Stimulated activated CD4-positive, alpha-beta T cell treated with anti-CD3 and anti-CD28 coated beads, Interleukin-4, amount 100 ng/mL, for 24 hours (primary cell): Measurements from ENCODE around the gene TMEM26.

Source experiments
- DNase-seq: peaks from one replicate; pipeline ENCODE4 v3.0.0-alpha.2; 2020

The TMEM26 gene

GRCh38 chr10:61458031-61458430 is 4.8 kb upstream of the TMEM26 start:
- DNase-seq: no peak

GRCh38 chr10:61456095-61456789 is 3.1 kb upstream of the TMEM26 start:
- no peak for DNase-seq

- DNase-seq: no peak
Observed at GRCh38 chr10:61455656-61456055, 2.5 kb upstream of the TMEM26 start.

- DNase-seq: no peak
Observed at GRCh38 chr10:61454541-61454940, 1.4 kb upstream of the TMEM26 start.

- no peak for DNase-seq
Observed at GRCh38 chr10:61452151-61452651, 980 bp downstream of the TMEM26 start.

- no peak for DNase-seq
Observed at GRCh38 chr10:61451357-61451756, 1.8 kb downstream of the TMEM26 start.

- no peak for DNase-seq
Observed at GRCh38 chr10:61448841-61449600, 4.2 kb downstream of the TMEM26 start.

GRCh38 chr10:61448091-61448490 is 5.1 kb downstream of the TMEM26 start:
- no peak for DNase-seq

GRCh38 chr10:61439058-61439609 is 14.0 kb downstream of the TMEM26 start:
- no peak for DNase-seq

GRCh38 chr10:61438141-61438988 is 14.8 kb downstream of the TMEM26 start:
- no peak for DNase-seq

GRCh38 chr10:61423178-61423577 is 30.0 kb downstream of the TMEM26 start:
- no peak for DNase-seq

- DNase-seq: no peak
Observed at GRCh38 chr10:61417661-61418060, 35.5 kb downstream of the TMEM26 start.

GRCh38 chr10:61415824-61416223 is 37.4 kb downstream of the TMEM26 start:
- DNase-seq: no peak

GRCh38 chr10:61411706-61412105 is 41.5 kb downstream of the TMEM26 start:
- DNase-seq: no peak

GRCh38 chr10:61410353-61411070 is 42.7 kb downstream of the TMEM26 start:
- no peak for DNase-seq

- DNase-seq: no peak
Observed at GRCh38 chr10:61409157-61409556, 44.0 kb downstream of the TMEM26 start.

- DNase-seq: no peak
Observed at GRCh38 chr10:61408105-61408504, 45.1 kb downstream of the TMEM26 start.

- DNase-seq: no peak
Observed at GRCh38 chr10:61406736-61407135, 46.4 kb downstream of the TMEM26 start.

GRCh38 chr10:61406242-61406641 is 46.9 kb downstream of the TMEM26 start:
- DNase-seq: no peak

- DNase-seq: no peak
Observed at GRCh38 chr10:61404751-61405150, 48.4 kb downstream of the TMEM26 start.

GRCh38 chr10:61400524-61400923 is 52.7 kb downstream of the TMEM26 start:
- DNase-seq: no peak

GRCh38 chr10:61399406-61399805 is 53.8 kb downstream of the TMEM26 start:
- no peak for DNase-seq
